NCI-H187 (cell line): Measurements from ENCODE around the gene MYBBP1A.

Experiments used
- DNase-seq, 2 experiments: peaks; one replicate each; lab custom pipeline; 2025; lab: John Stamatoyannopoulos, UW

Gene MYBBP1A

GRCh38 chr17:4536742-4537411, 18.3 kb downstream of the MYBBP1A start:
- DNase-seq: no peak

- no peak for DNase-seq
Observed at GRCh38 chr17:4536259-4536741, 18.9 kb downstream of the MYBBP1A start.

- DNase-seq: no peak
Observed at GRCh38 chr17:4535667-4536258, 19.4 kb downstream of the MYBBP1A start.

GRCh38 chr17:4534928-4535666, 20.1 kb downstream of the MYBBP1A start:
- DNase-seq: no peak

GRCh38 chr17:4534515-4534914, 20.7 kb downstream of the MYBBP1A start:
- no peak for DNase-seq

- DNase-seq: no peak
Observed at GRCh38 chr17:4533523-4534504, 21.4 kb downstream of the MYBBP1A start.

GRCh38 chr17:4532860-4533522, 22.2 kb downstream of the MYBBP1A start:
- DNase-seq: no peak

GRCh38 chr17:4531988-4532736, 23.0 kb downstream of the MYBBP1A start:
- DNase-seq: no peak

- no peak for DNase-seq
Observed at GRCh38 chr17:4530799-4531730, 24.1 kb downstream of the MYBBP1A start.

GRCh38 chr17:4529533-4530152, 25.5 kb downstream of the MYBBP1A start:
- no peak for DNase-seq

GRCh38 chr17:4527566-4528125, 27.5 kb downstream of the MYBBP1A start:
- DNase-seq: no peak

- no peak for DNase-seq
Observed at GRCh38 chr17:4527134-4527533, 28.1 kb downstream of the MYBBP1A start.

GRCh38 chr17:4525691-4526397, 29.3 kb downstream of the MYBBP1A start:
- DNase-seq: no peak

GRCh38 chr17:4523946-4524345, 31.2 kb downstream of the MYBBP1A start:
- DNase-seq: no peak

GRCh38 chr17:4522661-4523060, 32.5 kb downstream of the MYBBP1A start:
- DNase-seq: no peak

- DNase-seq: no peak
Observed at GRCh38 chr17:4520894-4521600, 34.1 kb downstream of the MYBBP1A start.
